Measurements from ENCODE around the gene PTMA.
"Not testable (repeated sequence)": the region's sequence is repeated elsewhere in the genome, so short reads cannot be mapped to it uniquely, and the experiment has no call there.

The PTMA gene, protein sequence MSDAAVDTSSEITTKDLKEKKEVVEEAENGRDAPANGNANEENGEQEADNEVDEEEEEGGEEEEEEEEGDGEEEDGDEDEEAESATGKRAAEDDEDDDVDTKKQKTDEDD

DNA sequence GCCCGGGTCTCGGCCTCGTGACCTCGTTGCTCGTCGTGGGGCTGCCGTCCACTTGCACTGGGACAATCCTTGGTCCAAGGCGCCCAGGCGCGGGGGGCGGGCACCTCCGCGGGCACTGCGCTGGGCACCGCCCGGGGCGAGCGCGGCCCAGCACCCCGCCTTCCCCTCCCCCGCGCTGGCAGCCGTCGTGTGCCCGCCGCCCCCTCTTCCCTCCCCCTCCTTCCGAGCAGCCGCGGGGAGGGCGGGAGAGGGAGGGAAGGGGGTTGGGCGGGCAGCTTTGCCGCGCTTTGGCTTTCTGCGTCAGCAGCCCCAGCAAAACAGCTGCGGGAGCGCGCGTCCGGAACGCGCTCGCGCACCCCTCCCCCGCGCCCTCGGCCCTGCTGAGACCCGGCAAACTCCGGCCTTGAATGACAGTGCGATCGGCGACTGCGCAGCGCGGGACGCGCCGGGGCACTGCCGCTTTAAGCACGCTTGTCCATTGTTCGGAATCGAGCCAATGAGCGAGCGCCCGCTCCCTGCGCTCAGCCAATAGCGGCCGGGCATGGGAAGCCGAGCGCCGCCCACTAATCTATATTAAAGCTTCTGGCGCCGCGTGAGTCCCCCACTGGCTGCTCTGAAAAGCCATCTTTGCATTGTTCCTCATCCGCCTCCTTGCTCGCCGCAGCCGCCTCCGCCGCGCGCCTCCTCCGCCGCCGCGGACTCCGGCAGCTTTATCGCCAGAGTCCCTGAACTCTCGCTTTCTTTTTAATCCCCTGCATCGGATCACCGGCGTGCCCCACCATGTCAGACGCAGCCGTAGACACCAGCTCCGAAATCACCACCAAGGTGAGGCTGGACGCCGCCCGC, at the start of gene PTMA:
Gene PTMA, plus strand, starts transcription at position 599 of the 846 bp plus-strand sequence. Its CDS starts 182 bp downstream, at position 781.
- DNase-seq, result peak; percentile 100

DNA sequence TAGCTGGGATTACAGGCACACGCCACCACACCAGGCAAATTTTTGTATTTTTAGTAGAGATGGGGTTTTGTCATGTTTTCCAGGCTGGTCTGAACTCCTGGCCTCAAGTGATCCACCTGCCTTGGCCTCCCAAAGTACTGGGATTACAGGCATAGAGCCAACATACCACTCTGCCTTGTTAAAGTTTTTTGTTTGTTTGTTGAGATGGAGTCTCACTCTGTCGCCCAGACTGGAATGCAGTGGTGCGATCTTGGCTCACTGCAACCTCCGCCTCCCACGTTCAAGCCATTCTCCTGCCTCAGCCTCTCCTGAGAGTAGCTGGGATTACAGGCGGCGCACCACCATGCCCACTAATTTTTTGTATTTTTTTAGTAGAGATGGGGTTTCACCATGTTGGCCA, 48.3 kb upstream of the PTMA start:
- not testable (repeated sequence) for DNase-seq

DNA sequence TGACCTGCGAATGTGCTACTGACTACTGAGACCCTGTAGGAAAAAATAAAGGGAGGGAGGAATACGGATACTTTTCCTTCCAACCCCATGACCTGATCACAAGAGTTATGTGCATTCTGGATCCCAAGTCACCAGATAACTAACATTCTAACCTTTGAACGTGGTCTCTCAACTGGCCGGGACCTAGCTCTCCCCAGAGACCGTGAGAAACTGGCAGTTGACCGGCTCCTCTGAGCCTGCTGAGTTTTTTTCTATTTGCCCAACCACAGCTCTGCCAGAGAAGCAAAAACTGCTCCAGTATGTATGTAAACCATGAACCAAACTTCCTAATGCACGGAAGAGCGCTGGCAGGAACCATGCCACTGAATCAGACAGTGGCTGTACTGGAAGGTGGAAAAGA, 47.5 kb upstream of the PTMA start:
- DNase-seq, result no peak

DNA sequence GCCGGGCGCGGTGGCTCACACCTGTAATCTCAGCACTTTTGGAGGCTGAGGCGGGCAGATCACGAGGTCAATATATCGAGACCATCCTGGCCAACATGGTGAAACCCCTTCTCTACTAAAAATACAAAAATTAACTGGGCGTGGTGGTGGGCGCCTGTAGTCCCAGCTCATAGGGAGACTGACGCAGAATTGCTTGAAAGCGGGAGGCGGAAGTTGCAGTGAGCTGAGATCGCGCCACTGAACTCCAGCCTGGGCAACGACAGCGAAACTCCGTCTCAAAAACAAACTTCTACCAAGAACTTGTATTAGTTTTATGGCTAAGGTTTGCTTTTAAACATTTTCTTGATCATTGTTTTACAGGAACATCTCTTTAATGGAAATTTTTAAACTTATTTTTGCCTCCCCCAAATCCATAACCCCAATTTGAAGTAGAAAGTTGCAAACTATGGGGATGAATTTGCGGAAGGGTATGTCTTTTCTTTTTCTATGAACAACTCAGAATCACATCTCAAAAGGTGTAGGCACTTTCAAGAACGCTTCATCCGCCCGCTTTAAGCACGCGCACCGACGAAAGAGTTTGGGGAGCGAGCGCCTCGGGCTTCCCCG, 46.8 kb upstream of the PTMA start:
- DNase-seq, result no peak

DNA sequence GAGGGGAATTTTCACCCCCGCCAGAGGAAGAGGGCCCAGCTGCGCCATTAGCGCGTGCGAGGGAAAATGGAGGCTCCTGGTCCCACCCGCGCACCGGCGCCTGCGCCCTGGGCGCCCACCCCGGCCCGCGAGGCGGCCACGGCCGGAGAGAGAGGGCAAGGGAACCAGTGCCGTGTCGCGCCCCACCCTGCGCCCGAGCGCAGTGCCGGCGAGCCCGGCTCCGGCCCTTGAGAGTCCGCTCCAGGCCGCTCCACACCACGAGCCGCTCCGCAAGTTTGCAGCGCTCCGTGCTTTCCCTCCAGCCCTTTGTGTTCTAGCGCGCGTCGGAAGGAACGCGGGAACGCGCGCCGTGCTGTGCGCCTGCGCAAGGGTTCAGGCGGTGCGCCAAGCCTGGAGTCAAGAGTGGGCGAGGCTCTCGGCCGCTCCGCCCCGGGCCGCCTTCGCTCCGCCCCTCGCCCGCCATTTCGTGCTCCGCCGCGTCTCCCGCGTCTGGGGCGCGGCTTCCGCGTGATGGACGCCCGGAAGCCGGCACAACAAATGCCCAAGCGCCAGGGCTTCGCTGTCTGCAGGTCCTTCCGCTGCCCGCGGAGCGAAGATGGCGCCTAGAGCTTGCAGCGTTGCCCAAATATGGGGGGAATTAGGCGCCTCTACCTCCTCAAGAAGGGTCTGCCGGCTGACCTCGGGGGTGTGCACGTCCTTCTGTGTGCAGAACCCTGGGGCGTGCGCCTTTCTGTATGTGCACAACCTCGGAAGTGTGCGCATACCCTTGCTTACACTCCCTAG, 46.1 kb upstream of the PTMA start:
- peak; percentile 98 for DNase-seq

DNA sequence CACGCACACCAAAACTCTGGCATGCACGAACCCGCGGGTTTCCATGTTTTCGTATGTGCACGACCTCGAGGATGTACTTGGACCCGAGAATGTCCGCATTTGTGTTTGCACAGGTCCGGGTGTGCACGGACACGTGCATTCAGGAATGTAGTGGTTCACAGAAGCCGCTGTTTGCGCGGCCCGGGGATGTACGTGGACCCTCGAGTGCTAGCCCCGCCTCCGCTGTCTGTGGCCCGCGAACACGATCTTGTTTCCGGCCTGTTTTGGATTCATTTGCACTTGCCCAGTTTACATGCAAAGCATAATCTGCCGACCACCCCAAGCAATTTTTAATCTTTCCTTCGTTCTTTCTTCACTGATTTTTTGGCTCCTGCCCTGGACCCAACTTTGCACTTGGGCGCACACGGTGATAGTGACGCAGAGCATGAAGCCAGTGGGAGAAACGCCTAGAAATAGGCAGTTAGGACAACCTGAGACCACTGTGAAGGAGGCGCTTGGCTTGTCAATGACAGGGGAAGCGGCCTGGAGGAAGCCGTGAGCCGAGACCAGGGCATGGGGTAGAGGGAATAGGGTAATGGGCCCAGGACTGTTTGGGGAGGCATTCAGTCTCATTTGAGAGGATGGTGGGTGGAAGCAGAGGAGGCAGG, 45.4 kb upstream of the PTMA start:
- no peak for DNase-seq

DNA sequence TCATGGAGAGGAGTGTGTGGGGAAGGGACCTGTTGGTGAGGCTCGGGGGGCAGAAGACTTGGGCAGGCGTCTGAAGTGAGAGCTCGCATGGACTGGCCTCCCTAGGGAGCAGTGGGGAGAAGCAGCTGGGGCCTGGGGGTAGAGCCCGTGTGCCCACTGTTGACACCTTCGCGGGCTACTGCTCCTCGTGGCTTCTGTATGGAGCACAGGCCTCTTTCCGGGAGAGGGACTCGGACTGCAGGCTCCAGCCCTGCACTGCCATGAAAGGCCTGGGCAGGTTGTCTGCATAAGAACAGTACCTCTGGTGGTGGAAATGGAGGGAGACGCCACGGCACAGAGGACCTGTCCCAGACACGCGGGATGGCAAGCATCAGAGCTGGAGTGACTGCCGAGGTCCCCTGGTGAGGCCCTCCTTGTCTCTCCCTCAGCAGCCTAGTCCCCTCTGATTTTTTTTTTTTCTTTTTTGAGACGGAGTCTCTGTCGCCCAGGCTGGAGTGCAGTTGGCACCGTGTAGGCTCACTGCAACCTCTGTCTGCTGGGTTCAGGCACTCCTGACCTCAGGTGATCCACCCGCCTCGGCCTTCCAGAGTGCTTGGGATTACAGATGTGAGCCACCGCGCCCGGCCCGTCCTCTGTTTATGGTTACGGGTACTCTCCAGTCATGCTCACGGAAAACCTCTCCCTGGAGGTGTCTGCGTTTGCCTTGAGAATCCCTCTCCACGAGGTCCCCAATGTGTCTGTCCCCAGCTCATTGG, 44.7 kb upstream of the PTMA start:
- no peak for DNase-seq

DNA sequence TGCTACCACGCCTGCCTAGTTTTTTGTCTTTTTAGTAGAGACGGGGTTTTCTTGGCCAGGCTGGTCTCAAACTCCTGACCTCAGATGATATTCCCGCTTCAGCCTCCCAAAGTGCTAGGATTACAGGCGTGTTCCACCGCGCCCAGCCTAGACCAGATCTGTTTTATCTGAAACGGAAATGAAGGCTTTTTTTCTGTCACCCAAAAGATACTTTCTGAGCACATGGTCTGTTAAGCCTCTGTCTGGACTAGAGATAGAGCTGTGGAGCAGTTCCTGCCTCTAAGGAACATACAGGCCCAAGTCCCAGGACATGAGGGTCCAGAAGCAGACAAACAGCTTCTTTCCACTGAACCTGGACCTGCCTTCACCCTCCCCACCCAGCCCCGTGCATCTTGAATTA, 43.6 kb upstream of the PTMA start:
- DNase-seq, result no peak

DNA sequence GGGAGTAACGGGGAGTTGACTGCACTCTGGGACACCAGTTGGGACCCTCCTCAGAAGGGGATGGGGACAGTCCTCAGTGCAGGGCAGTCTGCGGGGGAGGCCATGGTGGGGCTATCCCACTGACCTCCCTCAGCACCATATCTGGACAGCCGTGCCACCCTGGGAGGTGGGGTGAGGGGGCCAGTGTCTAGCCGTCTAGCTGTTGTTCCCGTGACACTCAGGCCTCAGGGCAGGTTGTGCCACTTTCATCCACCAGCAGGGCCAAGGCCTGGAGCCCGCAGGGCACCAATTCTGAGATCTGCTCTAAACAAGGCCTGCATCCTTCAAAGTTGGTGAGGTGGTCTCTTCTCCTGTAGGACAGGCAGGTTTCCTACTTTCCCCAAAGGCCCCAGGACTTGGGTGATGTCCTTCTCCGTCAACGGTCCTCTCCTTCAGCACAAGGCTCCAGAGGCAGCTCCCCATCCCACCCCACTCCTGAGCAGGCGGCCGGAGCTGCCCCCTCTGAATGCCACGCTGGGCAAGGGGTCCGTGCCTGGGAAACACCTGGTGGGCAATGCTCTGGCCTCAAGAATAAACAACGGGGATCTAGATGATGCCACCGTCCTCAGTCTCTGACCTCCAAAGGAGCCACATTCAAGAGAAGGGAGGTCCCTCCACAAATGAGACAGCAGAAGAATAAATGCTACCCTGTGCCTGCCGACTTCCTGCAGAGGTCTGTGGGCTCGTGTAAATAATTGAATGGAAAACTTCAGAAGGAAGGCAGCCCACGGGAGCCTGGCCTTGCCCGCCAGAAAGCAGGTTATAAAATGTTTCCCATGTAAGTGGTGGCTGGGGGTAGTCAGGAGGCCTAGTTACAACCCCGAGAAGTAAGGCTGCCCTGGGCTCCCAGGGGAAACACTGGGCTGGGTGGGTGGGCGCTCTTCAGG, 42.8 kb upstream of the PTMA start:
- DNase-seq, result no peak

DNA sequence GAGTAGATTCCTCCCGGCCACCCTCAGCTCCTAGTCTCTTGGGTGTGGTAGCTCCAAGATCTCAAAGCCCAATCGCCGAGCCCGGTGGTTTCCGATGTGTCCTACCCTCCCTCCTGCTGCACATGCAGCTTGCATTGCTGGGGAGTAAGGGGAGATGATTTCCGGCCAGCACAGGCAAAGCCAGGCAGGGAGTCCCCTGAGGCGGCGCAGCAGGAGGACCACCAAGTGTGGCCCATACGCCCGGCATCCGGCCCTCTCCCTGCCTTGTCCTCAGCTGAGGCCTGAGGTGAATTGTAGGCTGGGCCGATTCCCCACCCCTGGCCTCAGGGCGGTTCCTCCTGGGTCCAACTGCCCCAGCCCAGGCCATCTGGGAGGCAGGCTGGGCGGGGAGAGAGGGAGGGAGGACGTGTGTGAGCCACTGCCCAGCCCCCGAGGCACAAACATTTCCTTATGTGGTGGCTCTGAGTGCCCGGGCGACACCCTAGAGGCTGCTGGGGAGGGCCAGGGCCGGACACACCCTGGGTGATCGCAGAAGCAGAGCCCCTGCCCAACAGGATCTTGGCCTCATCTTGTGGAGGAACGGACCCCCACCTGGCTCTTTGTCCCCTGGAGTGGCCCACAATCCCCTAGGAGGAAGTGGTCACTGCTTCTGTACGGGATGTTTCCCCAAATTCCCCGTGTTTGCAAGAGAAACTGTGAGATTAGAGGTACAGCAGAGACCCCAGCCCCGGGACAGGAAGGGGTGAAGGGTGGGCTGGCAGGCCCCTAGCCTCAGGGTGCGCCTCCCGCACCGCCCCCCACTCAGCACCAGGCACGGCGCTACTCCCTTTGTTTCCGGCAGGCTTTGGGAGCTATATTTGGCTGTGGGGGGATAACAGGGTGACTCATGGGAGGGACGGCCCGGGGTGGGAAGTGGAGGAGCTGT, 41.9 kb upstream of the PTMA start:
- DNase-seq, result peak; percentile 86

DNA sequence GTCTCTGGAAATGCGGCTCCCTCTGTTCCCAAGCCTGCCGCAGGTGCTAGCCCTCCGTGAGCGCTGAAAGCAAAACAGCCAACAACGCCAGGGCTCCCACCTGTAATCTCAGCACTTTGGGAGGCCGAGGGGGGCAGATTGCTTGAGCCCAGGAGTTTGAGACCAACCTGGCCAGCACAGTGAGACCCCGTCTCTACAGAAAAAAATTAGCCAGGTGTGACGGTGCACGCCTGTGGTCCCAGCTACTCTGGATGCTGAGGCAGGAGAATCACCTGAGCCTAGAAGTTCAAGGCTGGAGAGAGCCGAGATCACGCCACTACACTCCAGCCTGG, 41.3 kb upstream of the PTMA start:
- DNase-seq, result no peak

DNA sequence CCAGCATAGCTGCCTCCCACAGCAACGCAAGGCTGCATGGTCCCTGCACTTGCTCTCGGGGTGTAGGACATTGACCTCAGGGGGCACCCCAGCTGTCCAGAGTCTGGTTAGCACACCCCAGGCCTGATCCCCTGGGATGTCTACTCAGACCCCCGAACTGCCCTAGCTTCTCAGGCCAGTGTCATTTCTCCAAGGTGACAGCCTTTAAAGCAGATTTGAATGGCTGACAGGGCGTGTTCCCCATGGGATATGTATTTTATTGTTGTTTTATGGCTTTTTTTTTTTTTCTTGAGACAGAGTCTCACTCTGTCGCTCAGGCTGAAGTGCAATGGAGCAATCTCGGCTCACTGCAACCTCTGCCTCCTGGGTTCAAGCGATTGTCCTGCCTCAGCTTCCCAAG, 40.8 kb upstream of the PTMA start:
- no peak for DNase-seq

DNA sequence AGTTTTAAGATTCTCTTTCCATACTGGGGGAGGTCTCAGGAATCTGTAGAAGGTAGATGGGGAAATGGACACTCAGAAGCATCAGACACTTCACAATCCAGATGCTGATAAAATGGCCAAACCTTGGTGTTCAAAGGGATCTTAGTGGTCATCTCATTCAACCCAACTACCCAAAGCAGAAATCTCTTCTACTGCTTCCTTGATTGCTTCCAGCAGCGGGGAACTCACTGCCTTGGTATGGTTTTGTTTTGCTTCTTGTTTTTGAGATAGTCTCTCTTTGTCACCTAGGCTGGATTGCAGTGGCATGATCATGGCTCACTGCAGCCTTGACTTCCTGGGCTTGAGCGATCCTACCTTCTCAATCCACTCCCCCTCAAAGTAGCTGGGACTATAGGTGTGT, 39.3 kb upstream of the PTMA start:
- no peak for DNase-seq

DNA sequence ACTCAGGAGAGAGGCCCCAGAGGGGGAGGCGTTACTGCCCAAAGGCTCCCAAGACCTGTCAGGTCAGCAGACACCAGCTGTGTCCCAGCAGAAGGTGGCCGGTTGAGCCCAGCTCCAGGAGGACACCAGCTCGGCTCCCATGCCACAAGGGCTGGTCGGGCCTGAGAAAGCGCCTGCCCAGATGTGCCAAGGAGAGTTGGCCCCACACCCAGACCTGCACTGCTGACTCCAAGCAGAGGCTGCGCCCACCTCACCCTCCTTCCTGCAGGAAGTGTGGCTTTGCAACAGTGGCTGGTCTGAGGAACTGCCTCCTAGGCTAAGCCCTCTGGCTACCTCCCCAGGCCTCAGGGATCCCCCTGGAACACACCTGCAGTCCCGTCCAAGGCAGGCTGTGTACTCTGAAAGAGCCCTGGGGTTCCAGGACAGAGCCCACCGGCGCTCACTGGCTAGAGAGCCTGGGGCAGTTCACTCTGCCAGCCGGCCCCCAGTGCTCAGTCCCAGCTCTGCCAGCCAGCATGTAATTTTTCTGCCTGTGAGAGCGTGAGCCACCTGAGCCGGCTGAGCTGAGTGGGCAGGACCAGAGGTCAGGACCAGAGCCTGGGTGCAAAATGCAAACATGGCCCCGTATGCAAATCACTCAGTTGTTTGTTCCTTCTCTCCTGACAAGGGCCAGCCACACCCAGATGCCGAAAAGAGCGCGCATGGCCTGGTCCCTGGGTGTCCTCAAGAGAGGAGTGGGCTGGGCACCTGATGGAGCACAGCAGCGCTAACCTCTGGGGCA, 36.9 kb upstream of the PTMA start:
- no peak for DNase-seq

DNA sequence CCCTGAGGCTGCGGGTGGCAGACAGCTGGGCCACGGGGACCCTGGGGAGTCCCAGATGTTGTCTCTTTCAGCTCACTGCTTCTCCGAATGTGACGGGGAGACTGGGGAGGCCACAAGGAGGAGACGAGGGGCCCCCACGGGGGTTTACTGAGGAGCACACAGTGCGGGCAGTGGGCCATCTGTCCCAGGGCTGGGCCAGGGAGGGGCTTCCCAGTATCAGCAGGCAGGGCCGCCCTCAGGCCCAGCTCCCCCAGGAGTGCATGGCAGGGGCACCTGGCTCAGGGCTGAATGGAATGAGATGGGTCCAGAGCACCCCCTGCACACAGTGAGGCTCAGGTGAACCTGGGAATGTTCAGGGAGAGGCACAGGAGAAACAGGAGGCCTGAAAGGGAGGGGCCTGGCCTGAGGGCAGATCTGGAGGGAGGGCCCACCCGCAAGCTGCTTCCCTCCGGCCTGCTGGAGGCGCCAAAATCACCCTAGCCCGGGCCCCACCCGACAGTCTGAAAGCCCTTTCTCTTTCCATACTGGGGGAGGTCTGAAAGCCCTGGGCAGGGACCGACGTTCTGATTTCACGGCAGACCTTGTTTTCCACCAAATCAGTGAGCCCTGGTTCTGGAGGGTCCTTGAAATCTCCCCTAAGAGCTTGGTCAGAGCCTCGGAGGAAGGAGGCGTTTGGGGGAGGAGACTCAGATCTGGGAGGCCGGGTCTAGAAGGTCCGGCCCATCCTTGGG, 35.5 kb upstream of the PTMA start:
- no peak for DNase-seq

DNA sequence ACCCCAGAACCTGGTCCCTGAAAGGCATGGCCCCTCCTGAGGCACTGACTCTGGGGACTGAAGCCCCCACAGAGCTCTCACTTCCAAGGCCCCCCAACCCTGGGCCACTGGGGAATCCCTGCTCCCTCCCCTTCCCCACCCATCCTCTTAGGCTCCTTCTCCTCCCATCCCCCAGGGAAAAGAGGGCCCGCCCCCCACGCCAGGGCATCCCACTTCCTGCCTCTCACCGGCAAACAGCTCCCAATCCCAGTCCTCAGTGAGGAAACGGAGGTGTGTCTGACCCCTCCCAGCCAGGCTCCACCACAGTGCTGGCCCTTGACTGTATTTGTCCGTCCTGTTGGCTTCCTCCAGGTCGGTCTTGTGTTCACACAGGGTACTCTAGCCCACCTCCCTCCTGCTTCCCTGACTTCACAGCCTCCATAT, 35.0 kb upstream of the PTMA start:
- no peak for DNase-seq

DNA sequence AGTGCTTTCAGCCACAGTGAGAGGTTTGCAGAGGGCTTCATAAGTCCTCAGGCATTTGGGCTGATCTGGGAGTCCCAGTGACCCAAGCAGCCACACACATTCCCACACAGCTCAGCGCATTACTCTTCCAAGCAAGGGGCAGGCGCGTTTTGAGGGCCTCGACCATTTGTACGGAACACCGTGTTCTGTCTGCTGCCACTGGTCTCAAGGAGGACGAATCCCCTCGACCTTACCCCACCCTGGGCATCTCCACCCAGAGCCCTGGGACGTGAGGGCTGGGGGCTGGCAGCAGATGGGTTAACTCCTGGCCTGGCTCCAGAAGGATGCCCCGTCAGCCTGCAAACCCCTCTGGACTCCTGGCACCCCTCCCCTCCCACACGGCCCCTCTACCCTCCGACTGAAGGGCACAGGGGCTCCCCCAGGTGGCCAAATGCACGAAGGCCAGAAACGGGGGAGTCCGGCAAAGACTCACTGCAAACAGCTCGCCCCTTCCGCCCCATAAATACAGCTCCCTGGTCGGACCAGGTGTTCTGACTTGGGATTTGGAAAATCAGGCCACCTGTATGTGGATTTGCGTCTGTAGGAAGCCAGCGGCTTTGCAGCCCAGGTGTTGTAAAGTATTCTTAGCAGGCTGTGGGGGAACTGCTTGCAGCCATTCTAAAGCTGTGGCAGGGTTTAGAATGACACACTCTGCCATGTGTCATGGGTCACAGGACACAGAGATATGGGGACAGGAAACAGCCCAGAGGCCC, 33.6 kb upstream of the PTMA start:
- DNase-seq, result peak; percentile 52

DNA sequence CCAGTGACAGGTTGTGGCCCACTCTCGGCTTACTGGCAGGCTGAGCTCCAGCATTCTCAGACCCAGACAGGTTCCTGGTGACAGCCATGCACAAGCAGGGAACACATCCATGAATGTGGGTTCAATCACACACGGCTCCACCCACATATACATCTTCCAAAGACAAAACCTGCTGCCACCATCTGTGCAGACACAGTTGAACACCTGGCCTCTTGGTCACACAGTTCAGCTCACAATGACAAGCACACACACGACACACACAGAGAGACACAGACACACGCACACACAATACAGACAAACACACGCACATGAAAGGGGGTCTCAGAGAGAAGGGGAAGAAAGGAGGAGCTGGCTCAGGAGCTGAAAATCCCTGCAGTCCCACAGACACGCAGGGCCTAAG, 32.1 kb upstream of the PTMA start:
- DNase-seq, result no peak
